Keratinocyte (primary cell): ENCODE results near the gene SMYD3. TPM values are rescaled to one million over a fixed set of nuclear protein-coding genes. Genes with fewer than 3 reads are reported as not detected.

ENCODE experiments used
- DNase-seq: peaks from one replicate; pipeline ENCODE4 v3.0.0-alpha.2; 2011; ENCODE audit warnings: low read depth, missing footprints, low spot score
- FAIRE-seq: peaks from 2 replicates; lab custom pipeline; 2011; peaks lifted over from hg19 to GRCh38; lab: Jason Lieb, UNC
- H2AFZ ChIP-seq: 2 replicates; pipeline ENCODE4 v1.6.0; 2012; ENCODE audit warnings: low read length, control low read depth, inconsistent platforms; ENCODE audit not compliant: control insufficient read depth
- H3K27ac ChIP-seq: 2 replicates; pipeline ENCODE4 v1.5.1; 2011; ENCODE audit warnings: low read length; ENCODE audit not compliant: control insufficient read depth, insufficient read depth
- H3K27me3 ChIP-seq: 3 replicates; pipeline ENCODE4 v1.6.0; 2011; ENCODE audit warnings: low read length; ENCODE audit not compliant: control insufficient read depth, insufficient read depth; ENCODE audit errors: extremely low read depth
- H3K36me3 ChIP-seq, 2 experiments: 2 replicates in 1 of 2; 3 replicates in 1 of 2; pipeline ENCODE4 v1.5.1; 2011; ENCODE audit warnings: low read length in 2 of 2, mild to moderate bottlenecking in 1 of 2; ENCODE audit not compliant: control insufficient read depth in 2 of 2, insufficient read depth in 2 of 2; ENCODE audit errors: extremely low read depth in 1 of 2
- H3K4me1 ChIP-seq: 3 replicates; pipeline ENCODE4 v1.5.1; 2011; ENCODE audit warnings: low read length; ENCODE audit not compliant: control insufficient read depth, insufficient read depth; ENCODE audit errors: extremely low read depth
- H3K4me2 ChIP-seq: 3 replicates; pipeline ENCODE4 v1.6.0; 2011; ENCODE audit warnings: low read depth, low read length; ENCODE audit not compliant: control insufficient read depth, insufficient read depth; ENCODE audit errors: extremely low read depth
- H3K4me3 ChIP-seq, 3 experiments: fragments of 200-600 bp in 1 of 3; sonication (generic) in 1 of 3; 2 replicates in 2 of 3; 3 replicates in 1 of 3; pipeline ENCODE4 v1.5.1; 2011 to 2016; ENCODE audit warnings: low read length in 3 of 3, mild to moderate bottlenecking in 3 of 3, control low read depth in 2 of 3, inconsistent platforms in 1 of 3, low read depth in 1 of 3, mixed read lengths in 1 of 3, mixed run types in 1 of 3, moderate library complexity in 1 of 3; ENCODE audit not compliant: control insufficient read depth in 2 of 3, insufficient read depth in 2 of 3; ENCODE audit errors: extremely low read depth in 1 of 3
- H3K79me2 ChIP-seq: 2 replicates; pipeline ENCODE4 v1.6.0; 2012; ENCODE audit warnings: low read length; ENCODE audit not compliant: control insufficient read depth, insufficient read depth
- H3K9ac ChIP-seq: 3 replicates; pipeline ENCODE4 v1.6.0; 2011; ENCODE audit warnings: low read length; ENCODE audit not compliant: control insufficient read depth, insufficient read depth; ENCODE audit errors: extremely low read depth
- H3K9me1 ChIP-seq: 3 replicates; pipeline ENCODE4 v1.6.0; 2011; ENCODE audit warnings: low read length; ENCODE audit not compliant: control insufficient read depth, insufficient read depth; ENCODE audit errors: extremely low read depth
- H3K9me3 ChIP-seq: 2 replicates; pipeline ENCODE4 v1.5.1; 2012; ENCODE audit warnings: low read depth, low read length; ENCODE audit not compliant: control insufficient read depth
- H4K20me1 ChIP-seq: 3 replicates; pipeline ENCODE4 v1.6.0; 2011; ENCODE audit warnings: low read length; ENCODE audit not compliant: control insufficient read depth, insufficient read depth; ENCODE audit errors: extremely low read depth
- EZH2 ChIP-seq: IDR thresholded peaks from one replicate; pipeline ENCODE4 v1.6.1; 2012; ENCODE audit warnings: inconsistent platforms, mild to moderate bottlenecking, low read length, moderate library complexity
- dilution Hi-C: fragments of 300-500 bp; cut with MboI; formaldehyde crosslinking; loops from one replicate; pipeline ENCODE4 v1.7.0; 2020; ENCODE audit warnings: low sequenced_read_pairs; ENCODE audit not compliant: extremely low pct_ligation_motif_present
- polyA plus RNA-seq, 5 experiments: library from polyadenylated mRNA; depleted of rRNA in 3 of 5; stranded (reverse) in 3 of 5; stranded (forward) in 1 of 5; unstranded in 1 of 5; fragments of >200 nt; gene quantifications; 1 replicate in 1 of 5; 2 replicates in 3 of 5; 3 replicates in 1 of 5; pipeline versions ENCODE4 v1.2.1 to v1.2.3, GENCODE V29; 2011 to 2012; ENCODE audit warnings: missing spikeins in 2 of 5, low read depth in 1 of 5, low replicate concordance in 1 of 5
- TF ChIP-seq, protein P1 (sequence below), 3 experiments: IDR thresholded peaks in 1 of 3; conservative IDR thresholded peaks in 1 of 3; optimal IDR thresholded peaks in 1 of 3; 2 replicates in 2 of 3; 3 replicates in 1 of 3; pipeline versions ENCODE3 to v1.5.1; 2011; ENCODE audit warnings: low read length in 3 of 3, mild to moderate bottlenecking in 3 of 3, moderate library complexity in 2 of 3, control low read depth in 1 of 3, inconsistent platforms in 1 of 3; ENCODE audit not compliant: insufficient read depth in 2 of 3; ENCODE audit errors: extremely low read depth in 1 of 3

The SMYD3 gene
- polyA plus RNA-seq, 1 donor (not counting 4 experiments of a cell fraction or from before 2014, with no cell fraction given), result 31.0 TPM

DNA sequence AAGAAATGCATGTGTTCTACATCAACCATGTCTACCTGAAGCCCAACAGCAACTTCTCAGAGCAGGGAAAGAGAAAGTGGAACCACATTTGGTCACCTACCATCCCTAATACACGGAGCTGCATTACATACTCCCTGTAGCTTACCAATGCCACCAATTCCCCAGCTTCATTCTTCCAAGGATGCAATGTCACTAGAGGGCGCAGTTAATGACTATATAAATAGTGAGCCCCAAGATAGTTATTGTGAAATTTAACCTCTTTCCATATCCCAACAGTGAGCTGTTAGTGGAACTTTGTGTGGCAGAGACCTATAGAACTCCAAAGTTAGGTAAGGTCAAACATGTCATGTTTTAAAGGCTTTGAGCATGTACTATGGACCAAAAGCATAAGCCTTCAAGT, 618.3 kb downstream of the SMYD3 start:
- FAIRE-seq (no peak), DNase-seq (no peak)
- dilution Hi-C loops, result no loop called here
- Histone ChIP-seq H4K20me1 (no peaks in the 10 kb centered on the region), H3K9me3 (no peaks in the 10 kb centered on the region), H3K79me2 (no peaks in the 10 kb centered on the region), H3K9ac (no peak overlapping the region), H3K9me1 (no peaks in the 10 kb centered on the region), H2AFZ (no peak overlapping the region), H3K4me2 (no peak overlapping the region), H3K27me3 (no peaks in the 10 kb centered on the region), H3K27ac (no peak overlapping the region), H3K4me1 (no peaks in the 10 kb centered on the region), H3K36me3 (no peaks in the 10 kb centered on the region), H3K4me3 (no peak overlapping the region)
- TF ChIP-seq EZH2, result no peak
- TF ChIP-seq, protein P1, sequence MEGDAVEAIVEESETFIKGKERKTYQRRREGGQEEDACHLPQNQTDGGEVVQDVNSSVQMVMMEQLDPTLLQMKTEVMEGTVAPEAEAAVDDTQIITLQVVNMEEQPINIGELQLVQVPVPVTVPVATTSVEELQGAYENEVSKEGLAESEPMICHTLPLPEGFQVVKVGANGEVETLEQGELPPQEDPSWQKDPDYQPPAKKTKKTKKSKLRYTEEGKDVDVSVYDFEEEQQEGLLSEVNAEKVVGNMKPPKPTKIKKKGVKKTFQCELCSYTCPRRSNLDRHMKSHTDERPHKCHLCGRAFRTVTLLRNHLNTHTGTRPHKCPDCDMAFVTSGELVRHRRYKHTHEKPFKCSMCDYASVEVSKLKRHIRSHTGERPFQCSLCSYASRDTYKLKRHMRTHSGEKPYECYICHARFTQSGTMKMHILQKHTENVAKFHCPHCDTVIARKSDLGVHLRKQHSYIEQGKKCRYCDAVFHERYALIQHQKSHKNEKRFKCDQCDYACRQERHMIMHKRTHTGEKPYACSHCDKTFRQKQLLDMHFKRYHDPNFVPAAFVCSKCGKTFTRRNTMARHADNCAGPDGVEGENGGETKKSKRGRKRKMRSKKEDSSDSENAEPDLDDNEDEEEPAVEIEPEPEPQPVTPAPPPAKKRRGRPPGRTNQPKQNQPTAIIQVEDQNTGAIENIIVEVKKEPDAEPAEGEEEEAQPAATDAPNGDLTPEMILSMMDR (optimal IDR thresholded peaks at IDR 0.05 in 1 of 3, IDR thresholded peaks at IDR 0.05 in 1 of 3, conservative IDR thresholded peaks at IDR 0.05 in 1 of 3; ENCODE audit: extremely low read depth in 1 of 3, insufficient read depth in 2 of 3, low read length in 3 of 3), result peak; percentile 19 to 49 (median 40)

DNA sequence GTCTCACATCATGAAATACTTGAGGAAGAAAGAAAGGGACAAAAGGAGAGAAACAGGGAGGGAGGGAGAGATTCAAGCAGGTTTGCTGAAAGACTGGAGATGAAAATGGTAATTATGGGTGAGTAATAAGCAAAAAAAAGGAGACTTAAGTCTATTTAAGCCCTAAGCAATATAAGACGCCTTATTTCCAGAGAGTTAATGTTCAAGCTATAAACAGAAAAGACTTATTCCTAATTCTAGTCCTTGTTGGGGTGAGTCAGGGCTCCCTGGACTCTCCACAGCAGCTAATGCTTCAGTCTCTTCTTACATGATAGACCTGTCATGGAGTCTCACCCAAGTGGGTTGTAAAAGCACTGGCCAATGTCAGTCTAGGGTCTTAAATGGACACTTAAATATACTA, 619.2 kb downstream of the SMYD3 start:
- no peak overlapping the region for H2AFZ ChIP-seq
- no peaks in the 10 kb centered on the region for H3K79me2 ChIP-seq
- H3K9ac ChIP-seq, result no peak overlapping the region
- FAIRE-seq (no peak), DNase-seq (no peak)
- H3K27me3 ChIP-seq, result no peaks in the 10 kb centered on the region
- no peaks in the 10 kb centered on the region for H3K9me1 ChIP-seq
- H3K4me3 ChIP-seq, result no peak overlapping the region
- TF ChIP-seq, protein P1 (optimal IDR thresholded peaks at IDR 0.05 in 1 of 3, IDR thresholded peaks at IDR 0.05 in 1 of 3, conservative IDR thresholded peaks at IDR 0.05 in 1 of 3; ENCODE audit: extremely low read depth in 1 of 3, insufficient read depth in 2 of 3, low read length in 3 of 3), result no peak
- no peak for TF ChIP-seq EZH2
- H3K4me2 ChIP-seq, result no peak overlapping the region
- H4K20me1 ChIP-seq, result no peaks in the 10 kb centered on the region
- no peaks in the 10 kb centered on the region for H3K9me3 ChIP-seq
- dilution Hi-C loops, result no loop called here
- H3K36me3 ChIP-seq, result no peaks in the 10 kb centered on the region
- H3K27ac ChIP-seq, result no peak overlapping the region
- no peaks in the 10 kb centered on the region for H3K4me1 ChIP-seq
